ENCODE measurements around the gene CASKIN2.
"Not testable (repeated sequence)": the region's sequence is repeated elsewhere in the genome, so short reads cannot be mapped to it uniquely, and the experiment has no call there.

Gene CASKIN2

DNA sequence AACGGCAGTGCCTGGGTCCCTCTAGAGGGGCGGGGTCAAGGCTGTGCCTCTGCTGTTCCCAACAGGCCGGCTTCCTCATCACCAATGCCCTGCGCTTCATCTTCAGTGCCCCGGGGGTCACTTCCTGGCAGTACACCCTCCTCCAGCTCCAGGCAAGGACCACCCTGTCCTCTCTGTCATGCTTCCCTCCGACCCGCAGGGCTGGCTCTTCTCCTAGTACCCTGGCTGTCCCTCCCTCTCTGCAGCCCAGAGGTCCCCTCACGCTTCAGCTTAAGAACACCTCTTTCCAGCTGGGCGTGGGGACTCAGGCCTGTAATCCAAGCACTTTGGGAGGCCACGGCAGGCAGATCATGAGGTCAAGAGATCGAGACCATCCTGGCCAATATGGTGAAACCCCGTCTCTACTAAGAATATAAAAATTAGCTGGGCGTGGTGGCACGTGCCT, 25.8 kb downstream of the CASKIN2 start:
- H3K27me3 Mint-ChIP-seq, result no peaks in the 10 kb centered on the region
- DNase-seq (no peak), ATAC-seq (replicated peaks) (no peak)
- no peak overlapping the region for H3K27ac Mint-ChIP-seq
- peaks cover 19 to 20% of the 10 kb centered on the region in 2 donors for H3K4me1 Mint-ChIP-seq
- H3K9me3 Mint-ChIP-seq, result no peaks in the 10 kb centered on the region
- H3K36me3 Mint-ChIP-seq, result peaks cover 21 to 50% of the 10 kb centered on the region in 2 donors
- no peak overlapping the region for H3K4me3 Mint-ChIP-seq

DNA sequence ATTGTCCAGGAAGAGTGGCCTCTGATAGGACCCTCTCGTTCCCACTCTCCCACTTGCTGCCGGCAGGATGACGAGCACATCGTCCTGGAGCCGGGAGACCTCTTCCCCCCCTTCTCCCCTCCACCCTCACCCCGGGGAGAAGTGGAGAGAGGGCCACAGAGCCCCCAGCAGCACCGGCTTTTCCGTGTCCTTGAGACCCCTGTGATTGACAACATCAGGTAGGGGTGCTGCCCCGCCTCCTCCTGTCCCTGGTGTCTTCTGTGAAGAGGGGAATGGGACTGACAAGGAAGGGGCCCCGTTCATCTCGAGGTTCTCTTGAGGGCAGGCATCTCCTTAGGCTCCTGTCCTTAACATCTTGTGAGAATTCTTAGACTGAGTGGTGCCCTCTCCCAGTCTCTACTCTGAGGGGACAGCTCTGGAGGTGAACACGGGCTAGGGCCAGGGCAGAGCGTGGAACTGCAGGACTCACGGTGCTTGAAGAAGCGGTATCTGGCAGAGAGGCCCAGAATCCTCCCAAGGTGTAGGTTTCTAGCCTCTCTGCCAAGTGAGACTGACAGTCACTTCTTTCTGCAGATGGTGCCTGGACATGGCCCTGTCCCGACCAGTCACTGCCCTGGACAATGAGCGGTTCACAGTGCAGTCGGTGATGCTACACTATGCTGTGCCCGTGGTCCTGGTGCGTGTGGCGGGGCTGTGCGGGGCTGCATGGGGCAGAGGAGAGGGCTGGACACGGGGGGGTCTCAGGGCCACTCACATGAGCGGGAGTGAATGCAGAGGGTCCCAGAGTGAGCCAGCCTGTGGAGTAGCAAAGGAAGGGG, 26.4 kb downstream of the CASKIN2 start:
- ATAC-seq (replicated peaks), result no peak
- no peak overlapping the region for H3K27ac Mint-ChIP-seq

DNA sequence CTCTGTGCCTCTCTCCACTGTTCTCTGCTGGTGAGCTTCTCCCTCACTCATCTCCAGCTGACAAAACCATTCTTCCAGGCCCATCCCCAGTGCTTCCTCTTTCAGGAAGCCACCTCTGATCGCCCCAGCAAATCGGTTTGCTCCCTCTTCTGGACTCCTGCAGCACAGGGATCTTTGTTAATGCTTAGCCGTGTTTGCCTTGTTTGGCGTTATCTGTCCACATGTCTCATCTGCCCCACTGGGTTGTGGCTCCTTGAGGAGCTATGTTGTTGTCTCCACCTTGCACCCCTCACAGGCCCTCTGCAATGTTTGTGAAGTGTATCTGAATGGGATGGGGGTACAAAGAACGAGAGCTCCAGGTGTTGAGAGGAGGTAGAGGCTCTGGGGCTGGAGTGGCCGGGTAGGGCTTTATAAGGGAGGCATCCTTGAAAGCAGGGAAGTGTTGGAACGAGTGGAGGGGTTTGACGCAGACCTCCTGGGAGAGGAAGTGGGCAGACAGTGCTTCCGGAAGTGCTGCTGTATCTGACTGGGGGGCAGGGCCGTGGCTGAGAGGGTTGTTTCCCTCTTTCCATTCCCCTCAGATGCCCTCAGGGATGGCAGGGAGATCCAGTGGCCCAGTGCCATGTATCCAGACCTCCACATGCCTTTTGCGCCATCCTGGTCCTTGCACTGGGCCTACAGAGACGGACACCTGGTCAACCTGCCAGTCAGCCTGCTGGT, 27.8 kb downstream of the CASKIN2 start:
- peak; percentile 18 for DNase-seq
- peak; percentile 76 to 84 for ATAC-seq (replicated peaks)
- peak overlapping the region; percentile 94 for H3K27ac Mint-ChIP-seq
- peak overlapping the region; percentile 49 to 60 for H3K4me3 Mint-ChIP-seq
- no peaks in the 10 kb centered on the region for H3K9me3 Mint-ChIP-seq
- H3K27me3 Mint-ChIP-seq, result no peaks in the 10 kb centered on the region
- H3K36me3 Mint-ChIP-seq, result peaks cover 18 to 47% of the 10 kb centered on the region in 2 donors
- H3K4me1 Mint-ChIP-seq, result peaks cover 19 to 20% of the 10 kb centered on the region in 2 donors

More for the DNA sequence above, 26.4 kb downstream of the CASKIN2 start:
- H3K36me3 Mint-ChIP-seq, result peaks cover 17 to 46% of the 10 kb centered on the region in 2 donors
- DNase-seq, result no peak
- peaks cover 19 to 20% of the 10 kb centered on the region in 2 donors for H3K4me1 Mint-ChIP-seq
- no peaks in the 10 kb centered on the region for H3K9me3 Mint-ChIP-seq
- H3K4me3 Mint-ChIP-seq, result no peak overlapping the region
- H3K27me3 Mint-ChIP-seq, result no peaks in the 10 kb centered on the region

DNA sequence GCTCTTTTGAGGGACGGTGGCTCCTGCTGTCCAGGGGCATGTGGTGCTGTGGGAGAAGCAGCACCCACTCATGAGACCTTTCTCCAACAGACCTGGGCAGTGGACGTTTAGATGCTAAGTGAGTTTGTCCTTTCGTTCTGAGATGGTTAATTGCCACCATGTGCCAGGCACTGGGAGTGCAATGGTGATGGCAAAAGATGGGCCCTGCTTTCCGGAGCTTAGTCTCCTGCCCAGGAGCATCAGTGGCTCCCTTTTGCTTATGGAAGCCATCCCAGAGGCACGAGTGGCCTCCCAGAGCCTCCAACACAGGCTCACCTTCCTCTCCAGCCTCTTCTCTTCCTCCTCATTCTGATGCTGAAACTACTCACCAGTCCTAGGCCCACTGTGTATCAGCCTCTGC, 28.4 kb downstream of the CASKIN2 start:
- ATAC-seq (replicated peaks) (peak in 1 of 2 donors; percentile 6), DNase-seq (no peak)
- peak overlapping the region in 1 of 2 donors; percentile 49 for H3K4me3 Mint-ChIP-seq
- H3K9me3 Mint-ChIP-seq, result no peaks in the 10 kb centered on the region
- H3K27me3 Mint-ChIP-seq, result no peaks in the 10 kb centered on the region
- H3K4me1 Mint-ChIP-seq, result peaks cover 19 to 20% of the 10 kb centered on the region in 2 donors
- H3K27ac Mint-ChIP-seq, result peak overlapping the region; percentile 94
- H3K36me3 Mint-ChIP-seq, result peaks cover 17 to 45% of the 10 kb centered on the region in 2 donors

DNA sequence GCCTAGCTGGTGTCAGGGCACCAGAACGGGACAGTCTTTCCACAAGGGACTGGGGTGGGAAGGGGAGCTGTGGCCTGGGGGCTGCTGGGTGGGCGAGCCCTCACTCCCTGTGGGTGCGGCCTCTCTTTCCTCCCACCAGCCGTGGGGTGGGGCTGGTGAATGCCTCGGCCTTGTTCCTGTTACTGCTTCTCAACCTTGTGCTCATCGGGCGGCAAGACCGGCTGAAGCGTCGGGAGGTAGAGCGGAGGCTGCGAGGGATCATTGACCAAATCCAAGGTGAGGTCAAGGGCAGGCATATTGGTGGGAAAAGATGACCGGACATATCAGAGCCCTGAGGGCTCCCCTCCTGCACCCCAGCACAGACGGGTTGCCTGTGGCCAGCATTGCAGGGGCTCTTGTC, 29.2 kb downstream of the CASKIN2 start:
- Mint-ChIP-seq H3K27ac (peak overlapping the region; percentile 82), H3K4me1 (peaks cover 19 to 20% of the 10 kb centered on the region in 2 donors), H3K9me3 (no peaks in the 10 kb centered on the region), H3K4me3 (no peak overlapping the region), H3K27me3 (no peaks in the 10 kb centered on the region), H3K36me3 (peaks cover 15 to 39% of the 10 kb centered on the region in 2 donors)
- DNase-seq (no peak), ATAC-seq (replicated peaks) (no peak)

DNA sequence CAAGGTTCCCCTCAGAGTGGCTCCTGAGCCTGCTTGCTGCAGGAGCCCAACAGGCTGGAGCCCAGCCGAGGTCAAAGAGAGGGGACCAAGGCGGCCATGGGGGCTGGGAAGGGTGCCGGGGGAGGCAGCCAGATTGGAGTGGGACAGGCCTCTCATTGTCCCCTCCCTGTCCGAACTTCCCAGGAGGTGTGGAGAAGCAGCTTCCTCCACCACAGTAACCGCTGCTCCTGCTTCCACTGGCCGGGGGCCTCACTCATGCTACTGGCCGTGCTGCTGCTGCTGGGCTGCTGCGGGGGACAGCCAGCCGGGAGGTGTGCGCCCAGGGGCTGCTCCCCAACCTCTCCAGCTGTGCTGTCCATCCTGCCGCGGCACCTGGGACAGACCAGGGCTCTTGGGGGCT, 29.6 kb downstream of the CASKIN2 start:
- H3K4me3 Mint-ChIP-seq, result no peak overlapping the region
- no peaks in the 10 kb centered on the region for H3K27me3 Mint-ChIP-seq
- H3K36me3 Mint-ChIP-seq, result peaks cover 13 to 36% of the 10 kb centered on the region in 2 donors
- no peaks in the 10 kb centered on the region for H3K9me3 Mint-ChIP-seq
- H3K27ac Mint-ChIP-seq, result no peak overlapping the region
- peaks cover 19 to 20% of the 10 kb centered on the region in 2 donors for H3K4me1 Mint-ChIP-seq
- ATAC-seq (replicated peaks), result no peak
- no peak for DNase-seq

DNA sequence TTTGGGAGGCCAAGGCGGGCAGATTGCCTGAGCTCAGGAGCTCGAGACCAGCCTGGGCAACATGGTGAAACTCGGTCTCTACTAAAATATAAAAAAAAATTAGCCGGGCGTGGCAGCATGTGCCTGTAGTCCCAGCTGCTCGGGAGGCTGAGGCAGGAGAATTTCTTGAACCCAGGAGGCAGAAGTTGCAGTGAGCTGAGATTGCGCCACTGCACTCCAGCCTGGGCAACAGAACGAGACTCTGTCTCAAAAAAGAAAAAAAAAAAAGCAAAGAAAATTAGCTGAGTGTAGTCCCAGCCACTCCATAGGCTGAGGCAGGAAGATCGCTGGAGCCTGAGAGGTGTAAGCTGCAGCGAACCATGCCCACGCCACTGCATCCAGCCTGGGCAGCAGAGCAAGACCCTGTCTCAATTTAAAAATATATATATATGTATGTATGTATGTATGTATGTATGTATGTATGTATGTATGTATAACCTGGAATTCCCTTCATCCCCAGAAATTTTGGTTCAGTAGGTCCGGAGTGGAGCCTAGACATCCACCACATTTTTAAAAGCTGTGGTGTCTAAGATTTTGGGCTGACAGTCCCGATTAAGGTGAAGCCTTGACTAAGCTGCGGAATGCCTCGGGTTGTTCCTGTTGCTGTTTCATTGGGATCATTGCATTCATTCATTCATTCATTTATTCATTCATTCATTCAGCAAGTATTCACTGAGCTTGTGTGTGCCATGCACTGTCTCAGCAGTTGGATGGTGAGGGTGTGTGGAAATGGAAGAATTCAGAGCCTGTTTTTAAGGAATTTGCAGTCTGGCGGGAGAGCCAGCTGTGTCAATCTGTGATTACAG, 33.0 kb downstream of the CASKIN2 start:
- ATAC-seq (replicated peaks), result no peak
- no peaks in the 10 kb centered on the region for H3K27me3 Mint-ChIP-seq

DNA sequence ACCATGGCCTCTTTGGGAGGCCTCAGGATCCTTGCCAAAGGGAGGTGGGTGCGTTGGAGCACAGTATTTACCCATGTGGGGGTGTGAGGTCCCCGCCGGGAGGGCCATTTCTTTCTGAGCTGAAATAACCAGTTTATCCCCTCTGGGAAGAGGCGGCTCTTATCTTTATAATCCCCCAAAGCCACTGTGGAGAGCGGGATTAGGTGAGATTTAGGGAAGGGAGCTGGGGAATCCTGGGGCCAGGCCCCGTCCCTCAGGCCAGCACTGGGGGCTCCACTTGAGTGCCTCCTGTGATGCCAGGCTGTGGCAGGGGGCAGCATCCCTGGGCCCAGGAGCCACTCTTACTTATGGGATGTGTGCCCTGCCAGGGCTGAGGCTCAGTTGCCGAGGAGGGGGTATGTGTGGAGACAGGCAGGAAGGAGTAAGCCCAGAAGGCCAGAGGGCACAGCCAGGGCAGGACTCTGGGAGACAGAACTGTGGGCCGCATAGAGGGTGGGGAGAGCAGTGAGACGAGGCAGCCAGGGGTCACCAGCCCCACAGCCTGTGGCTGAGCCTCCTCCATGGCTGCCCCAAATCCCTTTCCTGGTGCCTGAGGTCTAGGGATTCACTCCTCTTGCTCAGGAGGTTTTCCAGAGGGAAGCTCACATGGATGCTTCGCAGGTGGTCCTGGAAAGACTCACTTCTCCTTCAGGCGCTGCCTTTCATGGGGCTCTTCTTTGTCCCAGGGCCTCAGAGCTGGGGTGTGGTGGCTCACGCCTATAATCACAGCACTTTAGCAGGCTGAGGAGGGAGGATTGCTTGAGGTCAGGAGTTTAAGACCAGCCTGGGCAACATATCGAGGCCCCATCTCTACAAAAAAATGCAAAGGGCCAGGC, 33.9 kb downstream of the CASKIN2 start:
- peaks cover 13 to 32% of the 10 kb centered on the region in 2 donors for H3K36me3 Mint-ChIP-seq
- no peak overlapping the region for H3K4me3 Mint-ChIP-seq
- H3K4me1 Mint-ChIP-seq, result peaks cover 5 to 9% of the 10 kb centered on the region in 2 donors
- no peak overlapping the region for H3K27ac Mint-ChIP-seq
- H3K9me3 Mint-ChIP-seq, result no peaks in the 10 kb centered on the region
- H3K27me3 Mint-ChIP-seq, result no peaks in the 10 kb centered on the region
- DNase-seq (no peak), ATAC-seq (replicated peaks) (no peak)

More for the DNA sequence above, 33.0 kb downstream of the CASKIN2 start:
- DNase-seq, result no peak
- H3K4me1 Mint-ChIP-seq, result peaks cover 13 to 14% of the 10 kb centered on the region in 2 donors
- H3K27ac Mint-ChIP-seq, result no peak overlapping the region
- peaks cover 8 to 31% of the 10 kb centered on the region in 2 donors for H3K36me3 Mint-ChIP-seq
- no peaks in the 10 kb centered on the region for H3K9me3 Mint-ChIP-seq
- no peak overlapping the region for H3K4me3 Mint-ChIP-seq

DNA sequence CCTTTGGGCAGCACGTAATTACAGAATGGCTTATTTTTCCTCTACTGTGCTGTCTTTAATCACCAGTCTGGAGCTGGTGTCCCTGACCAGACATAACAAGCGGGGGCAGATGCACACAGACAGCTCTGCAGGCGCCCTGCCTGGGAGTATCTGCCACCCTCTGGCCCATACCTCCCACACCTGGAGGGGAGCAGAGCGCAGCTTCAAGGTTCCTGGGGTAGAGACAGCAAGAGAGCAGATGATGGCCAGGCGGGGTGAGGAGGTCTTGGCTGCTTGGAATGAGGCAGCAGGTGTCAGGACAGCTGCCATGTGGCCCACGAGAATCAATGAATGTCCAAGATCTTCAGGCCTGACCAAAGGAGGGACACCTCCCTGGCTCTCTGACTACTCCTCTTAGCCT, 35.1 kb downstream of the CASKIN2 start:
- peaks cover 15 to 36% of the 10 kb centered on the region in 2 donors for H3K36me3 Mint-ChIP-seq
- DNase-seq (no peak), ATAC-seq (replicated peaks) (no peak)
- peak overlapping the region; percentile 20 for H3K27ac Mint-ChIP-seq
- H3K27me3 Mint-ChIP-seq, result no peaks in the 10 kb centered on the region
- H3K9me3 Mint-ChIP-seq, result no peaks in the 10 kb centered on the region
- H3K4me1 Mint-ChIP-seq, result peaks cover 2 to 6% of the 10 kb centered on the region in 2 donors
- no peak overlapping the region for H3K4me3 Mint-ChIP-seq

DNA sequence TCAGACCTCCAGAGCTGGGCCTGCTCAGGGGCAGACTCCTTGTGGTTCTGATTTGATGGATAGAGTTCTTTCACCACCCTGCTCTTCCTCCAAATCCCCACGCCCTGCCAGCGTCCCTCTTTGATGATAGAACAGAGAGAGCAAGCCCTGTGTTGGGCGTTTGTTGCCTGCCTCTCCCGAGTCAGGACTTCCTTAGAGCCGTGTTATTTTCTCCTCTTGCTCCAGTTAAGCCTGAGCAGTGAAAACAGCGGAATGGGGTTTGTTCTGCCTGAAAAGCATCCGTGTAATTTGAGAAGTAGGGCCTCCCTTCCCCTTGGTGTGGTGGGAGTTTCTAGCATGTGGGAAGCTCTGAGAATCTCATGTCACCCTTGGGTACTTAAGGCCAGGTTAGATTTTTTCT, 36.8 kb downstream of the CASKIN2 start:
- no peaks in the 10 kb centered on the region for H3K9me3 Mint-ChIP-seq
- no peaks in the 10 kb centered on the region for H3K27me3 Mint-ChIP-seq
- ATAC-seq (replicated peaks), result no peak
- H3K27ac Mint-ChIP-seq, result no peak overlapping the region
- peaks cover 25 to 39% of the 10 kb centered on the region in 2 donors for H3K36me3 Mint-ChIP-seq
- peaks cover 2 to 6% of the 10 kb centered on the region in 2 donors for H3K4me1 Mint-ChIP-seq
- no peak for DNase-seq
- H3K4me3 Mint-ChIP-seq, result no peak overlapping the region

DNA sequence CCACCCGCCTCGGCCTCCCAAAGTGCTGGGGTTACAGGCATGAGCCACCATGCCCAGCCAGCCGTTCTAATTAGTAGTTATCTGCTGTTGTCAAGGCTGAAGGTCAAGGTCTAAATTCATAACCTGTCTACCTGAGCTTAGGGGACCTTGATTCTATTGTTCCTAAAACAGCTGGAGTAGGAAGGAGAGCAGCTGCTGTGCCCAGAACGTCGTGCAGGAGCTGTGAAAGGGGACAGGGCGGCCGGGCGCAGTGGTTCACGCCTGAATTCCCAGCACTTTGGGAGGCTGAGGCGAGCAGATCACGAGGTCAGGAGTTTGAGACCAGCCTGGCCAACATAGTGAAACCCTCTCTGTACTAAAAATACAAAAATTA, 37.9 kb downstream of the CASKIN2 start:
- H3K36me3 Mint-ChIP-seq, result peaks cover 28 to 44% of the 10 kb centered on the region in 2 donors
- H3K27ac Mint-ChIP-seq; DNase-seq; H3K9me3 Mint-ChIP-seq; ATAC-seq (replicated peaks); H3K4me1 Mint-ChIP-seq; H3K4me3 Mint-ChIP-seq; H3K27me3 Mint-ChIP-seq: not testable (repeated sequence)

DNA sequence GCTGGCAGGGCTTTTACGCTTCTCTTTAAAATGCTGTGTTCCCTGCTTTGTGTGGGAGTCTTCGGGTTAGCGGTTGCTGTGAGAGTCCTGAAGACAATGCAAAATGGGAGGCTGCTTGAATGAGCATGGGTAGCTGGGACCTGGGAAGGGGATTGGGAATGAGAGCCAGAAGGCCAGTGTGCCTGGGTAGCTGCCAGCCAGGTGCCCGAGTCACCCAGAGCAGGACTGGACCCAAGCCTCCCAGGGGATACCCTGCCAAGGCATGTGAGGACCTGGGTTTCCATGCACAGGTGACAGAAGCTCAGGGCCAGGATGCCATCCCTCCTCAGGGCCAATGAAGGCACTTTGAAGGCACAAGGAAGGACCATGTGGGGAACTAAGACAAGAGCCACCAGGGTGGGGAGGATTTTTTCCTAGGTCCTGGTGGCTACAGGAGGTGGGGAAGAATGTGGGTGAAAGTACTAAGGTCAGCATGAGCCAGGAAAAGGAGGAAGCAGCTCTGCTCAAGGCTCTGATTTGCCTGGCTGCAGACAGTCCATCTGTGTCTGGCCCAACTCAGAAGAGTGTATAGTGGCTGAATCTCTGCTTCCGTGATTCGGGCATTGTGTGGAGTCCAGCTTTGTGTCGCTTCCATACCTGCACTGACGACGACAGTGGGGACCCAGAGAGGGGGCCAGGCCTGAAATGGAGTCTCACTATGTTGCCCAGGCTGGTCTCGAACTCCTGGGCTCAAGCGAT, 38.4 kb downstream of the CASKIN2 start:
- Mint-ChIP-seq H3K9me3 (no peaks in the 10 kb centered on the region), H3K27me3 (no peaks in the 10 kb centered on the region), H3K36me3 (peaks cover 32 to 47% of the 10 kb centered on the region in 2 donors), H3K4me1 (peaks cover 2 to 6% of the 10 kb centered on the region in 2 donors), H3K4me3 (no peak overlapping the region), H3K27ac (peak overlapping the region; percentile 48)
- DNase-seq, result no peak
- no peak for ATAC-seq (replicated peaks)

DNA sequence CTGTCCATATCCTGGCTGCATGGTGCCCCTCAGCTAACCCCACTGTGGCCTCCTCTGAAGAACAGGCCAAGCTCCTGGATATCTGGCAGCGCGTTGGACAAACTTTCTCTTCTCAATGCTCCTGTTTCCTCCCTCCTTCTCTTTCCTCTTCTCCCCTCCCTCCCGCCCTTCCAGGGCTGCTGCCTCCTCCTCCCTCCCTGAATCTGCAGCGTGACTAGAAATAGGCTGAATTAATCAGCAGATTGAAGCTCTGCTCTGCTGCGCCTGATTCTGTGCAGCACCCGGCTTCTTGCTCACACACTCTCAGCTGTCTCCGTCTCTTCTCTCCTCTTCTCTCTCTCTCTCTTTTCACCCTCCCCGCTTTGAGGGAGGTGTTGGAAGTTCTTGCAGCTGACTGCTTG, 39.1 kb downstream of the CASKIN2 start:
- Mint-ChIP-seq H3K27ac (no peak overlapping the region), H3K36me3 (peaks cover 35 to 50% of the 10 kb centered on the region in 2 donors), H3K4me1 (peaks cover 2 to 6% of the 10 kb centered on the region in 2 donors)

More for the DNA sequence above, 39.1 kb downstream of the CASKIN2 start:
- Mint-ChIP-seq H3K9me3 (no peaks in the 10 kb centered on the region), H3K27me3 (no peaks in the 10 kb centered on the region), H3K4me3 (no peak overlapping the region)
- DNase-seq (no peak), ATAC-seq (replicated peaks) (no peak)

Measured in stimulated activated naive B cell treated with anti-CD40 and anti-IgM and Interleukin-4, amounts not matched to agents 10 μg/mL and 1 μg/mL and 100 μg/mL, for 72 hours (primary cell).